H9 (cell line): ENCODE data around the gene EFCAB12. TPM values are rescaled to one million over a fixed set of nuclear protein-coding genes. Genes with fewer than 3 reads are reported as not detected.

Experiments used
- DNase-seq: peaks from one replicate; pipeline ENCODE4 v3.0.0-alpha.2; 2017
- H2AFZ ChIP-seq: one replicate; pipeline ENCODE4 v1.6.1; 2013; ENCODE audit warnings: mild to moderate bottlenecking, low read length, control low read depth, moderate library complexity
- H2AK5ac ChIP-seq: 2 replicates; pipeline ENCODE4 v1.6.1; 2013; ENCODE audit warnings: low read length, control low read depth, mixed read lengths; ENCODE audit not compliant: insufficient read length
- H2BK120ac ChIP-seq: one replicate; pipeline ENCODE4 v1.6.1; 2013; ENCODE audit warnings: low read depth, mild to moderate bottlenecking, low read length, control low read depth, inconsistent platforms; ENCODE audit not compliant: poor library complexity, severe bottlenecking
- H2BK12ac ChIP-seq: 2 replicates; pipeline ENCODE4 v1.6.1; 2013; ENCODE audit warnings: low read length, control low read depth, mixed read lengths, low read depth; ENCODE audit not compliant: insufficient read length
- H2BK15ac ChIP-seq: 2 replicates; pipeline ENCODE4 v1.6.1; 2013; ENCODE audit warnings: low read depth, low read length, control low read depth
- H2BK20ac ChIP-seq: one replicate; pipeline ENCODE4 v1.6.1; 2013; ENCODE audit warnings: low read depth, mild to moderate bottlenecking, low read length, control low read depth, inconsistent platforms; ENCODE audit not compliant: poor library complexity, severe bottlenecking
- H2BK5ac ChIP-seq: 2 replicates; pipeline ENCODE4 v1.6.1; 2013; ENCODE audit warnings: low read length, control low read depth, mixed read lengths; ENCODE audit not compliant: insufficient read length
- H3K14ac ChIP-seq: 2 replicates; pipeline ENCODE4 v1.6.1; 2013; ENCODE audit warnings: low read length, control low read depth; ENCODE audit not compliant: insufficient read depth
- H3K18ac ChIP-seq: 2 replicates; pipeline ENCODE4 v1.6.1; 2013; ENCODE audit warnings: low read depth, mild to moderate bottlenecking, mixed read lengths, low read length, control low read depth; ENCODE audit not compliant: insufficient read length
- H3K23ac ChIP-seq: 2 replicates; pipeline ENCODE4 v1.6.1; 2013; ENCODE audit warnings: low read length, control low read depth, mixed read lengths, low read depth; ENCODE audit not compliant: insufficient read length
- H3K23me2 ChIP-seq: 2 replicates; pipeline ENCODE4 v1.6.1; 2013; ENCODE audit warnings: low read depth, mild to moderate bottlenecking, mixed read lengths, low read length, control low read depth; ENCODE audit not compliant: insufficient read length, poor library complexity, severe bottlenecking
- H3K27ac ChIP-seq: 2 replicates; pipeline ENCODE4 v1.5.1; 2013; ENCODE audit warnings: low read length, control low read depth, mixed read lengths, low read depth; ENCODE audit not compliant: insufficient read length
- H3K27me3 ChIP-seq: 2 replicates; pipeline ENCODE4 v1.6.1; 2013; ENCODE audit warnings: low read length, control low read depth, inconsistent platforms; ENCODE audit not compliant: insufficient read depth
- H3K4ac ChIP-seq: 2 replicates; pipeline ENCODE4 v1.6.1; 2013; ENCODE audit warnings: low read depth, mild to moderate bottlenecking, control low read depth, inconsistent platforms, low read length, moderate library complexity
- H3K4me1 ChIP-seq: 2 replicates; pipeline ENCODE4 v1.6.1; 2013; ENCODE audit warnings: low read length, control low read depth, inconsistent platforms; ENCODE audit not compliant: insufficient read depth
- H3K4me2 ChIP-seq: 2 replicates; pipeline ENCODE4 v1.6.1; 2013; ENCODE audit warnings: low read length, control low read depth, mixed read lengths; ENCODE audit not compliant: insufficient read length, insufficient read depth
- H3K56ac ChIP-seq: 2 replicates; pipeline ENCODE4 v1.6.1; 2013; ENCODE audit warnings: low read depth, mild to moderate bottlenecking, mixed read lengths, low read length, control low read depth; ENCODE audit not compliant: insufficient read length
- H3K79me1 ChIP-seq: 2 replicates; pipeline ENCODE4 v1.6.1; 2013; ENCODE audit warnings: low read depth, mild to moderate bottlenecking, moderate library complexity, low read length, control low read depth, inconsistent platforms; ENCODE audit not compliant: insufficient read depth, poor library complexity, severe bottlenecking
- H3K79me2 ChIP-seq: 2 replicates; pipeline ENCODE4 v1.6.1; 2013; ENCODE audit warnings: low read length, control low read depth, inconsistent platforms; ENCODE audit not compliant: insufficient read depth
- H3K9ac ChIP-seq: 2 replicates; pipeline ENCODE4 v1.6.1; 2013; ENCODE audit warnings: low read length, control low read depth, mixed read lengths; ENCODE audit not compliant: insufficient read length; ENCODE audit errors: extremely low read depth
- H3K9me3 ChIP-seq: one replicate; pipeline ENCODE4 v1.6.1; 2013; ENCODE audit warnings: low read depth, low read length, inconsistent platforms; ENCODE audit not compliant: control insufficient read depth
- H3T11ph ChIP-seq: one replicate; pipeline ENCODE4 v1.6.1; 2013; ENCODE audit warnings: mild to moderate bottlenecking, low read length, control low read depth, inconsistent platforms
- H4K20me1 ChIP-seq: one replicate; pipeline ENCODE4 v1.6.1; 2013; ENCODE audit not compliant: control insufficient read depth, insufficient read length, insufficient read depth
- H4K5ac ChIP-seq: 2 replicates; pipeline ENCODE4 v1.6.1; 2013; ENCODE audit warnings: low read depth, mild to moderate bottlenecking, mixed read lengths, low read length, control low read depth; ENCODE audit not compliant: insufficient read length
- H4K8ac ChIP-seq: replicated peaks from 2 replicates; pipeline ENCODE4 v1.6.1; 2013; ENCODE audit warnings: low read length, control low read depth, mixed read lengths, low read depth; ENCODE audit not compliant: insufficient read length
- H4K91ac ChIP-seq: 2 replicates; pipeline ENCODE4 v1.6.1; 2013; ENCODE audit warnings: low read depth, mild to moderate bottlenecking, moderate library complexity, mixed read lengths, low read length, control low read depth; ENCODE audit not compliant: insufficient read length
- H3K27ac Mint-ChIP-seq, 3 experiments: 2 replicates in 2 of 3; 3 replicates in 1 of 3; pipeline ENCODE4 v1.8.0; 2020 to 2021; ENCODE audit warnings: mixed read lengths in 3 of 3, mild to moderate bottlenecking in 1 of 3, moderate library complexity in 1 of 3
- H3K27me3 Mint-ChIP-seq: 2 replicates; pipeline ENCODE4 v1.8.0; 2021; ENCODE audit warnings: low read depth, mild to moderate bottlenecking, moderate library complexity, mixed read lengths
- H3K36me3 Mint-ChIP-seq, 3 experiments: 2 replicates in 2 of 3; 3 replicates in 1 of 3; pipeline ENCODE4 v1.8.0; 2020 to 2021; ENCODE audit warnings: low read depth in 3 of 3, mixed read lengths in 3 of 3; ENCODE audit not compliant: insufficient read depth in 1 of 3
- H3K4me1 Mint-ChIP-seq, 2 experiments: 2 replicates each; pipeline ENCODE4 v1.8.0; 2020; ENCODE audit warnings: mixed read lengths in 2 of 2
- H3K4me3 Mint-ChIP-seq, 2 experiments: 2 replicates in 1 of 2; 3 replicates in 1 of 2; pipeline ENCODE4 v1.8.0; 2020 to 2021; ENCODE audit warnings: mild to moderate bottlenecking in 2 of 2, mixed read lengths in 2 of 2, moderate library complexity in 1 of 2
- H3K9me3 Mint-ChIP-seq, 2 experiments: 2 replicates in 1 of 2; 3 replicates in 1 of 2; pipeline ENCODE4 v1.8.0; 2020; ENCODE audit warnings: mild to moderate bottlenecking in 2 of 2, mixed read lengths in 2 of 2, moderate library complexity in 1 of 2
- WGBS: extraction: QIAGEN DNeasy Blood & Tissue Kit; methylation state at CpG from one replicate; pipeline ENCODE4 v1.1.7; 2013; ENCODE audit warnings: missing lambda C conversion rate, low lambda C conversion rate, mixed read lengths; ENCODE audit not compliant: insufficient read length; ENCODE audit errors: extremely low coverage; 5-methylcytosine and 5-hydroxymethylcytosine counted together
- total RNA-seq: library from RNA; stranded (reverse); gene quantifications from 2 replicates; pipeline ENCODE4 v1.2.1, GENCODE V29; 2021
- TF ChIP-seq, protein P1 (sequence below): fragments of 200-600 bp; sonication (generic); conservative IDR thresholded peaks from 3 replicates; pipeline ENCODE4 v1.8.0; 2021; ENCODE audit warnings: antibody characterized with exemption, mild to moderate bottlenecking

Gene EFCAB12
- total RNA-seq, 1 experiment from 2014 or later, result 0.28 TPM

DNA sequence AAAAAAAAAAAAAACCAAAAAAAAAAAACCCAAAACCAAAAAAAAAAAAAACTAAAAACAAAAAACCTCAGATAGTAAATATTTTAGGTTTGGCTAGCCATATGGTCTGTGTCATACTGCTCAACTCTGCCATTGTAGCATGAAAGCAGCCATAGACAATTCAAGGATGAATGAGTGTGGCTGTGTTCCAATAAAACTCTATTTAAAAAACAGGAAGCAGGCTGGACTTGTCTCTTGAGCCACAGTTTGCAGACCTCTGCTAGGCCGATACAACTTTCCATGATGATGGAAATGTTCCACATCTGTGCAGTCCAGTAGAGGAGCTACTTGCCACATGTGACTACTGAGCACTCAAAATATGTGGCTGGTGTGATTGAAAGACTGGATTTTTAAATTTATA lies 11.1 kb downstream of the EFCAB12 start:
- Histone ChIP-seq H3K56ac (no peak overlapping the region), H2BK120ac (no peak overlapping the region), H4K8ac (no peak overlapping the region), H3K4ac (no peak overlapping the region), H3K79me2 (no peaks in the 10 kb centered on the region), H4K91ac (no peak overlapping the region), H2BK20ac (no peak overlapping the region), H3K79me1 (no peaks in the 10 kb centered on the region), H3K27ac (no peak overlapping the region), H3K4me2 (no peak overlapping the region), H3T11ph (no peak overlapping the region), H3K14ac (no peak overlapping the region), H2BK12ac (no peak overlapping the region), H3K9ac (no peak overlapping the region), H4K5ac (no peak overlapping the region), H3K23ac (no peak overlapping the region), H3K9me3 (no peaks in the 10 kb centered on the region), H3K23me2 (no peaks in the 10 kb centered on the region), H2BK5ac (no peak overlapping the region), H3K27me3 (peaks cover 3% of the 10 kb centered on the region; the same call in 1 of the 2 replicates), H3K18ac (no peak overlapping the region), H2BK15ac (no peak overlapping the region), H3K4me1 (no peaks in the 10 kb centered on the region), H2AK5ac (no peak overlapping the region), H2AFZ (no peak overlapping the region), H4K20me1 (no peaks in the 10 kb centered on the region)
- no peak for DNase-seq
- H3K4me3 Mint-ChIP-seq, result no peak overlapping the region
- no peak overlapping the region for H3K27ac Mint-ChIP-seq
- TF ChIP-seq, protein P1, sequence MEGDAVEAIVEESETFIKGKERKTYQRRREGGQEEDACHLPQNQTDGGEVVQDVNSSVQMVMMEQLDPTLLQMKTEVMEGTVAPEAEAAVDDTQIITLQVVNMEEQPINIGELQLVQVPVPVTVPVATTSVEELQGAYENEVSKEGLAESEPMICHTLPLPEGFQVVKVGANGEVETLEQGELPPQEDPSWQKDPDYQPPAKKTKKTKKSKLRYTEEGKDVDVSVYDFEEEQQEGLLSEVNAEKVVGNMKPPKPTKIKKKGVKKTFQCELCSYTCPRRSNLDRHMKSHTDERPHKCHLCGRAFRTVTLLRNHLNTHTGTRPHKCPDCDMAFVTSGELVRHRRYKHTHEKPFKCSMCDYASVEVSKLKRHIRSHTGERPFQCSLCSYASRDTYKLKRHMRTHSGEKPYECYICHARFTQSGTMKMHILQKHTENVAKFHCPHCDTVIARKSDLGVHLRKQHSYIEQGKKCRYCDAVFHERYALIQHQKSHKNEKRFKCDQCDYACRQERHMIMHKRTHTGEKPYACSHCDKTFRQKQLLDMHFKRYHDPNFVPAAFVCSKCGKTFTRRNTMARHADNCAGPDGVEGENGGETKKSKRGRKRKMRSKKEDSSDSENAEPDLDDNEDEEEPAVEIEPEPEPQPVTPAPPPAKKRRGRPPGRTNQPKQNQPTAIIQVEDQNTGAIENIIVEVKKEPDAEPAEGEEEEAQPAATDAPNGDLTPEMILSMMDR, result no peak
- H3K9me3 Mint-ChIP-seq, result peaks cover 0 to 1% of the 10 kb centered on the region in 2 experiments; a peak in 1 of 5 replicates
- H3K4me1 Mint-ChIP-seq, result peaks cover 12 to 16% of the 10 kb centered on the region in 2 experiments; a peak in 3 of 4 replicates
- H3K36me3 Mint-ChIP-seq, result no peaks in the 10 kb centered on the region
- peaks cover 66% of the 10 kb centered on the region for H3K27me3 Mint-ChIP-seq
- WGBS, result no CpG with 5 or more reads among the region's 1 CpG
